GM21447 (cell line): ENCODE data around the gene HEMK1.

ENCODE experiments used
- ATAC-seq: cut with Tn5 transposase; IDR thresholded peaks from one replicate; pipeline ENCODE4 v1.9.1; 2021; ENCODE audit not compliant: unreplicated experiment

Gene HEMK1, protein sequence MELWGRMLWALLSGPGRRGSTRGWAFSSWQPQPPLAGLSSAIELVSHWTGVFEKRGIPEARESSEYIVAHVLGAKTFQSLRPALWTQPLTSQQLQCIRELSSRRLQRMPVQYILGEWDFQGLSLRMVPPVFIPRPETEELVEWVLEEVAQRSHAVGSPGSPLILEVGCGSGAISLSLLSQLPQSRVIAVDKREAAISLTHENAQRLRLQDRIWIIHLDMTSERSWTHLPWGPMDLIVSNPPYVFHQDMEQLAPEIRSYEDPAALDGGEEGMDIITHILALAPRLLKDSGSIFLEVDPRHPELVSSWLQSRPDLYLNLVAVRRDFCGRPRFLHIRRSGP

GRCh38 chr3:50568947-50569749 is at the start of gene HEMK1:
Gene HEMK1, plus strand, starts transcription at chr3:50569522. Its CDS starts 1,583 bp downstream, at chr3:50571105.
- peak; percentile 63 for ATAC-seq

- no peak for ATAC-seq
These were observed 48.5 kb upstream of the HEMK1 start for GRCh38 chr3:50520849-50521248.

GRCh38 chr3:50521572-50521971 is 47.8 kb upstream of the HEMK1 start:
- no peak for ATAC-seq

GRCh38 chr3:50523279-50523811 is 46.0 kb upstream of the HEMK1 start:
- no peak for ATAC-seq

GRCh38 chr3:50524746-50525145 is 44.6 kb upstream of the HEMK1 start:
- no peak for ATAC-seq

GRCh38 chr3:50525191-50525910 is 44.0 kb upstream of the HEMK1 start:
- ATAC-seq: no peak

DNA sequence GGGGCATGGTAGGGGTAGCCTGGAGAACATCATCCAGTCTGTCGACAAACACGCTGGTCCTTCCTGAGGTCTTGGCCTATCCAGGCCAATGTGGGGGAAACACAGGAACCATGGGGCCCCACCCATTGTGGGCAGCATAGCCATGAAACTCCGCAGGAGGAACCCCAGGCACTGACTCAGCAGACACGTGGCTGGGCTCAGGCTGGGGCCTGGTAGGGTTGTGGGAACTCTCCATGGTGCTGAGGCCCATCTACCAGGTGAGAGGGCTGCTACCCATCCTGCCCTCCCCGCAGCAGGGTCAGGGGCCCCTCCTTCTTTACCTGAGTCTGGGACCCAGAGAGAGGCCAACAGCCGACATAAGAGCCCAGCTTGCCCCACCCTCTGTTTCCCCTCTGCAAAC is 43.3 kb upstream of the HEMK1 start:
- ATAC-seq: no peak

DNA sequence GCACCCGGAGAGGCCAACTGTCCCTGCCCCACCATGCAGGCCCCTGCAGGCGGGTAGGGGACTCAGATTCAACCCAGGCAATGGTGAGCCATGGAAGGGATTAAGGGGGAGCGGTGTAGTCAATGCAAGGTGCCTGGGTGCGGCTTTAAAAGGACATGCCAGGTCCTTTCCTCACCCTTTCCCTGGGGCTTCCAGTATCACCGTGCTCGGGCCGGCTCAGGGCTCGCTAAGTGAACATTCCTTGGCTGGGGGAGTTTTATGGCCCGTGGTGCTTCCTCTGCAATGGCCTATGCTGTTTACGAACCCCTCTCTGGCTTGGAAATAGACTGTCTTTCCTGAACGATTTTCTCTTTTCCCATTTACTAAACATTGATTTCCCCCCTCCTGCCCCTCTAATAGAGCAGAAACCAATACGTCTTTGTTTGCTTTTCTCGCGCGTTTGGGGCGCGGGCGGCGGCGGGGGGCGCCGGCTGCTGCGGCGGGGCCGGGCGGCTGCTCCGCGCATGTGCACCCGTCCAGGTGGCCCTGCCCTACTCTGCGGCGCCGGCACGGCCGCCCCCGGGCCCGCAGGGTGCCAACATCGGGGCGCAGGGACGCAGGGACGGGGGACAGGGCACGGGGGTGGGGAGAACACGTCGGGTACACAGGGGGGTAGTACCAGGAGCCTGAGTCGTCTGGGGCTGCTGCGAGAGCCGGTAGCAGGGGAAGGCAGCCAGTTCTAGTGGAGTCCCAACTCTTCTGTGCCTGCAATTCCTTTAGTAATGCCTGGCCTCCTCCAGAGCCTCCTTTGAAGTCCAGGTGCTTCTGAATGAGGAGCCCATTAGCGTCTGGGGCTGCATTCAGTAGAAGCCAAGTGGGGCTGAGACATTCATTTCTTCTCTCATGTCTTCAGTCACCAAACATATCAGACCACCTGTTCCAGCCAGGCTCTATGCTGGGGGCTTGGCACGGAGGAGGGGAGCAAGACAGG is 39.0 kb upstream of the HEMK1 start:
- ATAC-seq: no peak

GRCh38 chr3:50531201-50531600 is 38.1 kb upstream of the HEMK1 start:
- no peak for ATAC-seq

DNA sequence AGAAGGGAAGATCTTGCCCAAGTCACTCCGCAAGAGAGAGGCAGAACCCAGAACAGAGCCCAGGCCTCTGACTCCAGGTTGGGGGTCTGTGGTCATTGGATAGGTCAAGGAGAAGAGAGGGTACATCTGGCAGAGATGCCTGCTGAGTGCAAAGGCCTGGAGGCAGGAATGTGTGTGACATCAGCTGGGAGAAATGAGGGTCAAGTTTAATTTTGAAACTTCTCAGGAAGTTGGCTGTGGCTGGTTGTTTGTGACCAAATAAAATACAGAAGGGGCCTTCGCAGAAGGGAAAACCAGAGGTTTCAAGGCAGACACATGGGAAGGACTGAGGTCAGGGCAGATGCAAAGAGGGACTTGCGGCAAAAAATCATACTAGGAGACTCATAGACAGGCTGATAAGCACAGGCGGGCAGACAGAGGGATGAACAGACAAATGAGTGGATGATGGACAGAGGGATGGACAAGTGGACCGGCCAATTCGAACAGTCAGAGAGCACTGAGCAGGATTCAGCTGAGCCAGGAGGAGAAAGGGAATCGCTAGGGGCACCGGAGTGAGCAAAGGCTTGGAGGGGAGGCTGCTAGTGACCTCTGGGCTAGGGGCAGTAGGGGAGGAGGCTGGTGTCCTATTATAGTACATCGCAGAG is 37.1 kb upstream of the HEMK1 start:
- ATAC-seq: no peak

- ATAC-seq: no peak
These were observed 36.0 kb upstream of the HEMK1 start for GRCh38 chr3:50533316-50533715.

- no peak for ATAC-seq
These were observed 35.4 kb upstream of the HEMK1 start for GRCh38 chr3:50533807-50534461.

DNA sequence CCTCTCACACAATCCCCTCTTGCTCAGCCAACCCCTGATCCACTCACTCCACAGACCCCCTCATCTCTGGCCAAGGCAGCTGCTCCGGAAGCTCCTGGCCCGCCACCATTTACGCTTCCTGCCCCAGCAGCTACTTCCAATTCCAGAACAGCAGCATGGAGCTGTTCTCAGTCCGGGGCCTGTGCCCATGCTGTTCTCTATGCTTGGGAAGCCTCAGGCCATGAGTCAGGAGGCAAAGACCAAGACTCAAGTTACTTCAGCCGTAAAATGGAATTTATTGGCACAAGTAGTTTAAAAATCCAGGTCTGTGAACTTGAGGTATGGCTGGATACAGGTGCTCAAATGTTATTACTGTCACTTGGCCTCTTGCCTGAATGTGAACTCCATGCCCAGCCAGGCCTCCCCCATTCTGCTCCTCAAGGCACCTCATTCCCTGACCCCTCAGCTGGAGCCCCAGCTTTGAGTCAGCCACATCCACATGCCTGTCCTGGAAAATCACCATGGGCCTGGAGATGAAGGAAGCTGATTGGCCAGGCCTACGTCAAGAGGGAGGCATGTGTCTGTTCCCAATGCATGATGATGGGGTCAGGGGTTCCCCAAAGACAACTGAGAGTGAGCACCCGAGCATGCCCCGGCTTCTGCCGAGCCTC is 34.5 kb upstream of the HEMK1 start:
- no peak for ATAC-seq

GRCh38 chr3:50536471-50537180 is 32.7 kb upstream of the HEMK1 start:
- no peak for ATAC-seq

GRCh38 chr3:50537421-50538129 is 31.7 kb upstream of the HEMK1 start:
- ATAC-seq: no peak

- no peak for ATAC-seq
These were observed 29.7 kb upstream of the HEMK1 start for GRCh38 chr3:50539356-50540286.
